Neutrophil (primary cell): ENCODE measurements around the gene ILDR1.

Experiments
- H3K27ac ChIP-seq: fragments of 200-600 bp; sonication (generic); 2 replicates; pipeline ENCODE4 v1.5.1; 2016; ENCODE audit warnings: mild to moderate bottlenecking, moderate library complexity
- H3K27me3 ChIP-seq: fragments of 200-600 bp; sonication (generic); 2 replicates; pipeline ENCODE4 v1.6.0; 2016; ENCODE audit warnings: mild to moderate bottlenecking
- H3K36me3 ChIP-seq: fragments of 200-600 bp; sonication (generic); 2 replicates; pipeline ENCODE4 v1.5.1; 2017
- H3K4me1 ChIP-seq, 2 experiments: fragments of 200-600 bp in 1 of 2; sonication (generic) in 1 of 2; 1 replicate in 1 of 2; 2 replicates in 1 of 2; pipeline versions ENCODE4 v1.5.1 to v1.6.1; 2013 to 2016; ENCODE audit warnings: low read depth in 1 of 2, low read length in 1 of 2, mild to moderate bottlenecking in 1 of 2, moderate library complexity in 1 of 2; ENCODE audit not compliant: control insufficient read depth in 1 of 2, insufficient read depth in 1 of 2
- H3K4me3 ChIP-seq, 2 experiments: fragments of 200-600 bp in 1 of 2; sonication (generic) in 1 of 2; 1 replicate in 1 of 2; 2 replicates in 1 of 2; pipeline ENCODE4 v1.5.1; 2013 to 2016; ENCODE audit warnings: low read depth in 1 of 2, low read length in 1 of 2, mild to moderate bottlenecking in 1 of 2, moderate library complexity in 1 of 2
- H3K9me3 ChIP-seq: fragments of 200-600 bp; sonication (generic); 2 replicates; pipeline ENCODE4 v1.5.1; 2016
- CTCF ChIP-seq: fragments of 200-600 bp; sonication (generic); IDR thresholded peaks from 2 replicates; pipeline ENCODE4 v1.5.1; 2016; ENCODE audit warnings: antibody characterized with exemption

Gene ILDR1

GRCh38 chr3:121992601-121993560 lies 29.2 kb downstream of the ILDR1 start:
- Histone ChIP-seq H3K27me3 (no peaks in the 10 kb centered on the region), H3K9me3 (no peaks in the 10 kb centered on the region), H3K4me3 (no peak overlapping the region), H3K4me1 (peaks cover under 1 to 10% of the 10 kb centered on the region in 2 experiments), H3K36me3 (no peaks in the 10 kb centered on the region), H3K27ac (no peak overlapping the region)
- no peak for TF ChIP-seq CTCF

GRCh38 chr3:121989943-121990342 lies 32.1 kb downstream of the ILDR1 start:
- no peaks in the 10 kb centered on the region for H3K36me3 ChIP-seq
- H3K27me3 ChIP-seq, result no peaks in the 10 kb centered on the region
- no peak overlapping the region for H3K27ac ChIP-seq
- H3K9me3 ChIP-seq, result no peaks in the 10 kb centered on the region
- no peak overlapping the region for H3K4me3 ChIP-seq
- H3K4me1 ChIP-seq, result peaks cover 0 to 2% of the 10 kb centered on the region in 2 experiments
- TF ChIP-seq CTCF, result no peak

- no peaks in the 10 kb centered on the region for H3K4me1 ChIP-seq
- H3K9me3 ChIP-seq, result no peaks in the 10 kb centered on the region
- H3K27ac ChIP-seq, result no peak overlapping the region
- no peaks in the 10 kb centered on the region for H3K27me3 ChIP-seq
- TF ChIP-seq CTCF, result no peak
- no peak overlapping the region for H3K4me3 ChIP-seq
- no peaks in the 10 kb centered on the region for H3K36me3 ChIP-seq
Observed at GRCh38 chr3:121988146-121988545, 33.9 kb downstream of the ILDR1 start.

- Histone ChIP-seq H3K36me3 (no peaks in the 10 kb centered on the region), H3K27ac (no peak overlapping the region), H3K4me3 (no peak overlapping the region), H3K9me3 (no peaks in the 10 kb centered on the region), H3K4me1 (no peaks in the 10 kb centered on the region), H3K27me3 (no peaks in the 10 kb centered on the region)
- no peak for TF ChIP-seq CTCF
Observed at GRCh38 chr3:121985846-121986245, 36.2 kb downstream of the ILDR1 start.

- Histone ChIP-seq H3K9me3 (no peaks in the 10 kb centered on the region), H3K36me3 (no peaks in the 10 kb centered on the region), H3K4me3 (no peak overlapping the region), H3K27ac (no peak overlapping the region), H3K4me1 (no peaks in the 10 kb centered on the region), H3K27me3 (no peaks in the 10 kb centered on the region)
- no peak for TF ChIP-seq CTCF
Observed at GRCh38 chr3:121981473-121981872, 40.6 kb downstream of the ILDR1 start.
